Measurements from ENCODE around the gene IL32. TPM values are rescaled to one million over a fixed set of nuclear protein-coding genes. Genes with fewer than 3 reads are reported as not detected.

Gene IL32
- total RNA-seq, 2 donors from 2014 or later: 51.7 to 64.0 TPM

GRCh38 chr16:3099395-3099731 is 33.9 kb downstream of the IL32 start:
- DNase-seq: no peak
- intact Hi-C loops (cut with DNase I): no loop called here
- ATAC-seq: no peak

GRCh38 chr16:3099732-3100499 is 34.5 kb downstream of the IL32 start:
- DNase-seq: peak; percentile 93
- intact Hi-C loops (cut with DNase I): loop anchor here in 1 of 2 donors (10.0 kb wide), 1 partner anchor 45 kb away; no protein-coding TSS in a partner anchor
- peak; percentile 92 to 96 for ATAC-seq

- DNase-seq (no peak), ATAC-seq (no peak)
- intact Hi-C loops (cut with DNase I): loop anchor here in 1 of 2 donors (10.0 kb wide), 1 partner anchor 46 kb away; no protein-coding TSS in a partner anchor
Observed at GRCh38 chr16:3101018-3101840, 35.8 kb downstream of the IL32 start.

- peak; percentile 57 for DNase-seq
- intact Hi-C loops (cut with DNase I): loop anchor here in 1 of 2 donors (10.0 kb wide), 1 partner anchor 47 kb away; no protein-coding TSS in a partner anchor
- ATAC-seq: peak in 1 of 2 donors; percentile 20
Observed at GRCh38 chr16:3101841-3102470, 36.5 kb downstream of the IL32 start.

GRCh38 chr16:3106205-3106928 is 40.9 kb downstream of the IL32 start:
- DNase-seq (peak; percentile 92), ATAC-seq (peak; percentile 97)
- intact Hi-C loops (cut with DNase I): loop anchor here in 1 of 2 donors (10.0 kb wide), 1 partner anchor 52 kb away; no protein-coding TSS in a partner anchor

- DNase-seq: peak; percentile 78
- peak; percentile 93 to 95 for ATAC-seq
- intact Hi-C loops (cut with DNase I): no loop called here
Observed at GRCh38 chr16:3112058-3112880, 46.8 kb downstream of the IL32 start, which contains the start of gene ZNF205. TSS of gene ZNF205 (plus strand) at chr16:3112586. CDS start at chr16:3113431, 845 bp downstream.

- ATAC-seq (peak; percentile 34 to 54), DNase-seq (no peak)
- intact Hi-C loops (cut with DNase I): no loop called here
Observed at GRCh38 chr16:3112881-3113574, 47.6 kb downstream of the IL32 start.

GRCh38 chr16:3113765-3114479 is 48.5 kb downstream of the IL32 start:
- intact Hi-C loops (cut with DNase I): no loop called here
- ATAC-seq (no peak), DNase-seq (no peak)

GRCh38 chr16:3115003-3115402 is 49.6 kb downstream of the IL32 start:
- intact Hi-C loops (cut with DNase I): no loop called here
- ATAC-seq (no peak), DNase-seq (no peak)

GRCh38 chr16:3115561-3115960 is 50.1 kb downstream of the IL32 start:
- intact Hi-C loops (cut with DNase I): no loop called here
- ATAC-seq: no peak
- no peak for DNase-seq

- ATAC-seq: no peak
- no peak for DNase-seq
- intact Hi-C loops (cut with DNase I): no loop called here
Observed at GRCh38 chr16:3118204-3118790, 52.9 kb downstream of the IL32 start.

- intact Hi-C loops (cut with DNase I): no loop called here
- ATAC-seq: no peak
- no peak for DNase-seq
Observed at GRCh38 chr16:3118846-3119245, 53.4 kb downstream of the IL32 start.

Other genes starting within 250 kb of the IL32 start
- gene PRSS21, start 248.4 kb upstream of the IL32 start, total RNA-seq: not detected
- gene ZG16B, start 235.3 kb upstream of the IL32 start, total RNA-seq: under 1 TPM in 1 of 2 donors, not detected in 1; 0.27 TPM
- not detected for gene PRSS22, start 207.5 kb upstream of the IL32 start, total RNA-seq
- 10 to 100 TPM; 27.1 to 29.1 TPM for gene FLYWCH2, start 182.4 kb upstream of the IL32 start, total RNA-seq
- 10 to 100 TPM; 31.4 to 35.1 TPM for gene FLYWCH1, start 153.7 kb upstream of the IL32 start, total RNA-seq
- not detected for gene KREMEN2, start 101.4 kb upstream of the IL32 start, total RNA-seq
- 10 to 100 TPM in 1 of 2 donors, 1 to 10 TPM in 1; 5.8 to 10.1 TPM for gene PAQR4, start 96.3 kb upstream of the IL32 start, total RNA-seq
- 1 to 10 TPM in 1 of 2 donors, under 1 TPM in 1; 0.97 to 2.9 TPM for gene PKMYT1, start 85.2 kb upstream of the IL32 start, total RNA-seq
- gene CLDN9, start 52.7 kb upstream of the IL32 start, total RNA-seq: under 1 TPM; 0.24 TPM
- not detected for gene CLDN6, start 47.5 kb upstream of the IL32 start, total RNA-seq
- gene TNFRSF12A, start 45.3 kb upstream of the IL32 start, total RNA-seq: 10 to 100 TPM; 24.3 to 72.4 TPM
- 10 to 100 TPM; 28.4 to 46.1 TPM for gene HCFC1R1, start 41.7 kb upstream of the IL32 start, total RNA-seq
- 10 to 100 TPM; 11.8 to 18.2 TPM for gene THOC6, start 41.6 kb upstream of the IL32 start, total RNA-seq
- gene BICDL2, start 28.7 kb upstream of the IL32 start, total RNA-seq: not detected
- 1 to 10 TPM; 1.5 to 2.3 TPM for gene MMP25, start 19.1 kb upstream of the IL32 start, total RNA-seq
- gene ZSCAN10, start 33.7 kb downstream of the IL32 start, total RNA-seq: not detected
- 1 to 10 TPM; 7.0 to 7.2 TPM for gene ZNF205, start 46.9 kb downstream of the IL32 start, total RNA-seq
- 1 to 10 TPM; 6.5 to 6.7 TPM for gene ZNF213, start 69.4 kb downstream of the IL32 start, total RNA-seq
- gene OR1F1, start 122.6 kb downstream of the IL32 start, total RNA-seq: not detected
- 1 to 10 TPM; 5.7 to 8.8 TPM for gene ZNF200, start 169.5 kb downstream of the IL32 start, total RNA-seq
- 1 to 10 TPM; 1.8 to 1.9 TPM for gene MEFV, start 191.0 kb downstream of the IL32 start, total RNA-seq
- gene ZNF263, start 217.9 kb downstream of the IL32 start, total RNA-seq: 10 to 100 TPM in 1 of 2 donors, 1 to 10 TPM in 1; 9.0 to 19.2 TPM
- gene TIGD7, start 239.8 kb downstream of the IL32 start, total RNA-seq: 1 to 10 TPM; 6.3 to 9.8 TPM
- 10 to 100 TPM; 16.4 to 23.0 TPM for gene ZNF75A, start 239.9 kb downstream of the IL32 start, total RNA-seq